WTC11 (cell line): ENCODE measurements around the gene SLC12A8. TPM values are rescaled to one million over a fixed set of nuclear protein-coding genes. Genes with fewer than 3 reads are reported as not detected.

Experiments
- ATAC-seq: fragments of 200-7000 bp; cut with Tn5 transposase; 2 replicates; pipeline ENCODE4 v1.10.0; 2021; ENCODE audit warnings: mild to moderate bottlenecking, moderate library complexity
- CTCF ChIA-PET: fragments of 300-600 bp; sonication (Branson Sonifier 250); formaldehyde crosslinking; loops from one replicate; lab custom pipeline; 2021; ENCODE audit warnings: antibody characterized with exemption; lab: Charles Lee
- POLR2A ChIA-PET: fragments of 350-600 bp; sonication (Branson Sonifier 250); formaldehyde crosslinking; loops from one replicate; lab custom pipeline; 2021; ENCODE audit warnings: antibody characterized with exemption; lab: Charles Lee
- DNase-seq: peaks from one replicate; pipeline ENCODE4 v3.0.0; 2021; ENCODE audit warnings: low spot score
- H3K27ac Mint-ChIP-seq: 2 replicates; pipeline ENCODE4 v1.8.0; 2021; ENCODE audit warnings: mixed read lengths
- H3K27me3 Mint-ChIP-seq: 2 replicates; pipeline ENCODE4 v1.8.0; 2021; ENCODE audit warnings: low read depth, mild to moderate bottlenecking, moderate library complexity, mixed read lengths
- H3K36me3 Mint-ChIP-seq: 2 replicates; pipeline ENCODE4 v1.8.0; 2021; ENCODE audit warnings: mixed read lengths
- H3K4me1 Mint-ChIP-seq: 2 replicates; pipeline ENCODE4 v1.8.0; 2022; ENCODE audit warnings: mixed read lengths
- H3K4me3 Mint-ChIP-seq: 2 replicates; pipeline ENCODE4 v1.8.0; 2021; ENCODE audit warnings: mild to moderate bottlenecking, moderate library complexity, mixed read lengths
- H3K9me3 Mint-ChIP-seq: 2 replicates; pipeline ENCODE4 v1.8.0; 2021; ENCODE audit warnings: mixed read lengths
- CREB1 ChIP-seq: sonication (generic); formaldehyde crosslinking; IDR thresholded peaks from 2 replicates; pipeline ENCODE4 v1.8.0; 2023; ENCODE audit warnings: mild to moderate bottlenecking, missing genetic modification reagents
- CREM ChIP-seq: sonication (generic); formaldehyde crosslinking; IDR thresholded peaks from 2 replicates; pipeline ENCODE4 v1.8.1; 2022; ENCODE audit warnings: mild to moderate bottlenecking, missing genetic modification reagents, moderate library complexity
- E2F4 ChIP-seq: sonication (generic); formaldehyde crosslinking; IDR thresholded peaks from 2 replicates; pipeline ENCODE4 v1.8.1; 2022; ENCODE audit warnings: low read depth, mild to moderate bottlenecking, moderate library complexity, missing genetic modification reagents, borderline replicate concordance
- FOXJ3 ChIP-seq: sonication (generic); formaldehyde crosslinking; IDR thresholded peaks from 2 replicates; pipeline ENCODE4 v1.9.0; 2021; ENCODE audit warnings: missing genetic modification reagents, mild to moderate bottlenecking, borderline replicate concordance
- FOXK1 ChIP-seq: sonication (generic); formaldehyde crosslinking; IDR thresholded peaks from 2 replicates; pipeline ENCODE4 v1.8.0; 2022; ENCODE audit warnings: mild to moderate bottlenecking, moderate library complexity, missing genetic modification reagents
- IRF2 ChIP-seq: sonication (generic); formaldehyde crosslinking; IDR thresholded peaks from 2 replicates; pipeline ENCODE4 v1.8.0; 2022; ENCODE audit warnings: low read depth, missing genetic modification reagents, borderline replicate concordance
- JUN ChIP-seq: sonication (generic); formaldehyde crosslinking; IDR thresholded peaks from 2 replicates; pipeline ENCODE4 v1.8.0; 2023; ENCODE audit warnings: mild to moderate bottlenecking, missing genetic modification reagents
- RORB ChIP-seq: fragments of 250-450 bp; sonication (Bioruptor Pico); IDR thresholded peaks from 2 replicates; pipeline ENCODE4 v1.9.0; 2021; ENCODE audit warnings: mild to moderate bottlenecking
- SOX15 ChIP-seq: fragments of 250-450 bp; sonication (Bioruptor Pico); IDR thresholded peaks from 2 replicates; pipeline ENCODE4 v1.9.0; 2021; ENCODE audit warnings: mild to moderate bottlenecking
- TEAD1 ChIP-seq: sonication (generic); formaldehyde crosslinking; IDR thresholded peaks from 2 replicates; pipeline ENCODE4 v1.8.0; 2022; ENCODE audit warnings: mild to moderate bottlenecking, missing genetic modification reagents
- ZNF121 ChIP-seq: sonication (generic); formaldehyde crosslinking; IDR thresholded peaks from 2 replicates; pipeline ENCODE4 v1.8.0; 2023; ENCODE audit warnings: missing genetic modification reagents
- ZNF138 ChIP-seq: sonication (generic); formaldehyde crosslinking; conservative IDR thresholded peaks from 2 replicates; pipeline ENCODE4 v1.8.1; 2022; ENCODE audit warnings: mild to moderate bottlenecking, moderate library complexity, missing genetic modification reagents
- ZNF232 ChIP-seq: sonication (generic); formaldehyde crosslinking; IDR thresholded peaks from 2 replicates; pipeline ENCODE4 v1.8.0; 2022; ENCODE audit warnings: mild to moderate bottlenecking, missing genetic modification reagents
- ZNF532 ChIP-seq: fragments of 250-450 bp; sonication (Bioruptor Pico); IDR thresholded peaks from 2 replicates; pipeline ENCODE4 v1.9.0; 2021; ENCODE audit warnings: mild to moderate bottlenecking, borderline replicate concordance
- ZNF671 ChIP-seq: fragments of 250-450 bp; sonication (Bioruptor Pico); IDR thresholded peaks from 2 replicates; pipeline ENCODE4 v1.8.0; 2021; ENCODE audit warnings: mild to moderate bottlenecking
- total RNA-seq: library from RNA; stranded (reverse); gene quantifications from 3 replicates; pipeline ENCODE4 v1.2.3, GENCODE V29; 2021
- TF ChIP-seq, protein P1 (sequence below): sonication (generic); formaldehyde crosslinking; IDR thresholded peaks from 2 replicates; pipeline ENCODE4 v1.8.1; 2023; ENCODE audit warnings: mild to moderate bottlenecking, missing genetic modification reagents

The SLC12A8 gene
- total RNA-seq, 1 experiment from 2014 or later: 9.1 TPM

DNA sequence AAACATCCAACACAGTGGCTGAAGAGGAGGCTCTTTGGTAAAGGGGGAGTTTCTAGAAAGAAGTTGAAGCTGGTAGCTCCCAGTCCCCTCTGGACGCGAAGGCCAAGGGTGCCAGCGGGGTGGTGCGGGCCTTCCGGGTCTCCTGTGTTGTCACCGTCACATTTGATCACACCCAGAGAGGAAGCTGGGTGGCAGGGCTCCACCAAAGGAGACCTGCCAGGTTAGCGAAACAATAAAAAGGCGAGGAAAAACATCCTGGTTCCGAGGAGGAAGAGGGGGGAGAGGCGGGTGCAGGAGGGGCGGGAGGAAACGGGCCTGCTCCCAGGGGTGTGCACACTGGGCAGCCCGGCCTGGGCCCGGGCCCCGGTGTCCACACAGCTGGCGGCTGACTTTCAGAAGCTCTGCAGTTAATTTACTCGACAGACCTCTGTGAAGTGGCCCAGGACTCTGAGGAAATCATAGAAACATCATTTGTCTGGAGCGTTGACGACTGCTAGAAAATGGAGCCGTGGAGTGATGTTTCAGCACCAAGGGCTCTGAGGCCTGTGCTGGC is 168.9 kb downstream of the SLC12A8 start:
- no peak for ATAC-seq
- ChIA-PET POLR2A (no interaction called here), CTCF (interaction anchor here (0.8 to 1.6 kb wide), 2 partner anchors 9 to 98 kb away, joined by 4 to 6 read pairs; no protein-coding TSS in a partner anchor)
- Mint-ChIP-seq H3K9me3 (no peaks in the 10 kb centered on the region), H3K4me1 (peaks cover 29% of the 10 kb centered on the region), H3K4me3 (no peak overlapping the region), H3K27me3 (no peaks in the 10 kb centered on the region)
- no peak for TF ChIP-seq ZNF671 (CRISPR knock-in tag)
- TF ChIP-seq CREB1 (CRISPR knock-in tag): no peak
- no peak for TF ChIP-seq TEAD1
- TF ChIP-seq ZNF138: no peak
- TF ChIP-seq CREM (CRISPR knock-in tag): no peak
- TF ChIP-seq SOX15: no peak
- no peak for TF ChIP-seq JUN (CRISPR knock-in tag)
- TF ChIP-seq RORB: no peak
- no peak for TF ChIP-seq ZNF532 (CRISPR knock-in tag)
- TF ChIP-seq E2F4 (CRISPR knock-in tag): no peak
- no peak for TF ChIP-seq IRF2 (CRISPR knock-in tag)
- TF ChIP-seq, protein P1, sequence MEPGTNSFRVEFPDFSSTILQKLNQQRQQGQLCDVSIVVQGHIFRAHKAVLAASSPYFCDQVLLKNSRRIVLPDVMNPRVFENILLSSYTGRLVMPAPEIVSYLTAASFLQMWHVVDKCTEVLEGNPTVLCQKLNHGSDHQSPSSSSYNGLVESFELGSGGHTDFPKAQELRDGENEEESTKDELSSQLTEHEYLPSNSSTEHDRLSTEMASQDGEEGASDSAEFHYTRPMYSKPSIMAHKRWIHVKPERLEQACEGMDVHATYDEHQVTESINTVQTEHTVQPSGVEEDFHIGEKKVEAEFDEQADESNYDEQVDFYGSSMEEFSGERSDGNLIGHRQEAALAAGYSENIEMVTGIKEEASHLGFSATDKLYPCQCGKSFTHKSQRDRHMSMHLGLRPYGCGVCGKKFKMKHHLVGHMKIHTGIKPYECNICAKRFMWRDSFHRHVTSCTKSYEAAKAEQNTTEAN (CRISPR knock-in tag): no peak
- TF ChIP-seq, all 79 proteins: peak for 0
- Mint-ChIP-seq H3K36me3 (no peaks in the 10 kb centered on the region), H3K27ac (no peak overlapping the region)
- no peak for DNase-seq

DNA sequence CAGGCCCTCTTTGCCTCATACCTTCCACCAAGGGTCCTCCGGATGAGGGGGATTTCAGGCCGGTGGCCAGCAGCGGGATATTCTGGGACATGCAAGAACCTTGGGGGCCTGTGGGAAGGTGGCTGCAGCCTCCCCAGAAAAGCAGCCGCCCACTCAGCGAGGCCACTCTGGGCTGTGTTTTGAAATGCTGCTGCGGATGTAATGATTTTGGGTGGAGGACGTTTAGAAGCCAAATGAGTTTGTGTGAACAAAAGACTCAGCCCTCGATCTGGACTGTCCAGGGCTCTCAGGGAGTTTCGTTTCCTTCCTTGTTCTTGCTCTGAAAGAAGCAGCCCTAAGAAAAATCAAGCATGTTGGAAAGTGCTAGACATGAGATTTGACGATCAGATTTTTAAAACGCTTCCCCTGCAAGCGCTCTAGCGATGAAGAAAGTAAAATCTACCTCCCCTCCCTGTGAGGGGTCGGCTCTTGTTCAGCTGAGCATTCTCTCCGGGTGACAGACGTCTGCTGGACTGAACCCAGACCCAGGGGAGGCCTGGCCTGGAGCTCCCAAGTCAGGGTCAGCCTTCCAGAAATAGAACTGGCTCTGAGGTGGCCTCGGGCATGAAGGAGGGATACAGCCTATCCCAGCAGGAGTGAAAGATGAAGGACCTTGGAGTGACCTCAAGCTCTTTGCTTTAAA is 169.7 kb downstream of the SLC12A8 start:
- Mint-ChIP-seq H3K27me3 (no peaks in the 10 kb centered on the region), H3K36me3 (no peaks in the 10 kb centered on the region), H3K9me3 (no peaks in the 10 kb centered on the region), H3K4me1 (peaks cover 33% of the 10 kb centered on the region), H3K4me3 (no peak overlapping the region), H3K27ac (peak overlapping the region; percentile 21; the same call in 1 of the 2 replicates)
- ChIA-PET POLR2A (no interaction called here), CTCF (interaction anchor here (0.8 to 1.6 kb wide), 2 partner anchors 9 to 99 kb away, joined by 4 to 6 read pairs; no protein-coding TSS in a partner anchor)
- ATAC-seq (no peak), DNase-seq (no peak)
- no peak for TF ChIP-seq ZNF232 (CRISPR knock-in tag)
- no peak for TF ChIP-seq ZNF121
- no peak for TF ChIP-seq FOXK1
- no peak for TF ChIP-seq JUN (CRISPR knock-in tag)
- no peak for TF ChIP-seq FOXJ3 (CRISPR knock-in tag)
- no peak for TF ChIP-seq ZNF532 (CRISPR knock-in tag)
